Measurements from ENCODE around the gene TCIRG1.

Gene TCIRG1

DNA sequence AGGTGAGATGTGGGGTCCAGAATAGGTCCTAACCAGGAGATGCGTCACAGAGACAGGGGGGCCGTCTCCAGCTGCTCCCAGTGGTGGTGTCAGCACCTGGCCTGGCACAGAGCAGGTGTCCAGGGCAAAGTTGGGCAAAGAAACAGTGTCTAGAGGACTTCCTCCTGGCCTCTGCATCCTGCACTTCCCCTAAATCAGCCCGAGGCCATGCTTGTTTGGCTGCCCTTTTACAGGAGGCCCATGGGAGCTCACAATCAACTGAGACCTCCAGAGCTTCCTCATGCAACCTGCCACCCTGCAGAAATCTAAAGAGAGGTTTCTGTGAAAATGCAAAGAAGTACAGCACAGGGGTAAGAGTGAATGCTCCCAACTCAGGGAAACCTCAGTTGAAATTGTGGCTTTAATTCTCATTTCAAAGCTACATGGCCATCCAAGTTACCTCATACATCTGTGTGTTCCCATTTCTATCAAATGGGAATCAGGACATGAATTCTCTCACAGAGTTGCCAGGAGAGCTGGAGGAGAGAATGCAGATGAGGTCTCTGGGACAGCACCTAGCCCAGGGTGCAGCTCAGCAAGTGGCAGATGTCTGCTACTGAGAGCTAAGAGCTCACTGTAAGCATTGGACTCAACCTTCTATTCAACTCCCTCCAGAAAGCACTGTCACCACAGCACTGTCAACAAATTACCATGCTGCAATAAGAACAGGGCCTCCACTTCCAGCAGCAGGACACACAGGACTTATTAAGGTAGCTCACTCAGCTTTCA lies 32.6 kb downstream of the TCIRG1 start:
- TF ChIP-seq ZFX (IDR thresholded peaks at IDR 0.05): no peak
- TF ChIP-seq, protein P1, sequence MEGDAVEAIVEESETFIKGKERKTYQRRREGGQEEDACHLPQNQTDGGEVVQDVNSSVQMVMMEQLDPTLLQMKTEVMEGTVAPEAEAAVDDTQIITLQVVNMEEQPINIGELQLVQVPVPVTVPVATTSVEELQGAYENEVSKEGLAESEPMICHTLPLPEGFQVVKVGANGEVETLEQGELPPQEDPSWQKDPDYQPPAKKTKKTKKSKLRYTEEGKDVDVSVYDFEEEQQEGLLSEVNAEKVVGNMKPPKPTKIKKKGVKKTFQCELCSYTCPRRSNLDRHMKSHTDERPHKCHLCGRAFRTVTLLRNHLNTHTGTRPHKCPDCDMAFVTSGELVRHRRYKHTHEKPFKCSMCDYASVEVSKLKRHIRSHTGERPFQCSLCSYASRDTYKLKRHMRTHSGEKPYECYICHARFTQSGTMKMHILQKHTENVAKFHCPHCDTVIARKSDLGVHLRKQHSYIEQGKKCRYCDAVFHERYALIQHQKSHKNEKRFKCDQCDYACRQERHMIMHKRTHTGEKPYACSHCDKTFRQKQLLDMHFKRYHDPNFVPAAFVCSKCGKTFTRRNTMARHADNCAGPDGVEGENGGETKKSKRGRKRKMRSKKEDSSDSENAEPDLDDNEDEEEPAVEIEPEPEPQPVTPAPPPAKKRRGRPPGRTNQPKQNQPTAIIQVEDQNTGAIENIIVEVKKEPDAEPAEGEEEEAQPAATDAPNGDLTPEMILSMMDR (conservative IDR thresholded peaks at IDR 0.05): no peak
- no peak overlapping the region for H3K27ac ChIP-seq

DNA sequence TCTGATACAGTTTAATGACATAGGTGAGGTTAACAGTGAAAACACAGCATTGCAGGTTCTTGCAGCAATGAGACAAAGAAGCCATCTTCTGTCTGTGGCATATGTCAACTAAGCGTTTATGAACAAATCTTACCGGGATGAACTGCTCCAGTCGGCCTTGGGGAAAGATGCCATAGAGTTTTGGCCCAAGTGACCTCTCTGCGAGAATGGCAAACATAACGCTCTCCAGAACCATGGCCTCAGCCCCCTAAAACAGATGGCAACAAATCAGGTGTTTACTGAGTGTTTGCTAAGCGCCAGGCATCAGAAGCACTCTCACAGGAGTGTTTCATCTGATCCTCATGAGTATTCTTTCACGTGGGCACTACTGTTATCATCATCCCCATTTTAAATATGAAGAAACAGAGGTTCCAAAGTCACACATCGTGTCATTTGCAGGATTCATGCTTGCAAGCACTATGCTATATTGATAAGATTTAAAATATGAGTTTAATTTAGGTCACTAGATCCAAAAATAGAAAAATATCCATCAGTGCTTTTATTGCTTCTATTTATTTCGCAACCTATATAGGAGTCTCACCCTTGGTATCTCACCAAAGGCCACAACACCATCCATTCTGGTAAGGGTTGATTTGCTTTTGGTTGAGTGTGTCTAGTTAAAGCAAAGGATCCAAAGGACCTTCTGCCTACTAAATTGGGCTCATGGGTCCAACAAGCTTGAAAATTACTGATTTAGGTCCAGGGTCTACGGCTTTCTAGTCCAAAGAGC lies 35.9 kb downstream of the TCIRG1 start:
- no peak overlapping the region for H3K27ac ChIP-seq
- TF ChIP-seq ZFX (IDR thresholded peaks at IDR 0.05): no peak
- TF ChIP-seq, protein P1 (conservative IDR thresholded peaks at IDR 0.05): no peak

DNA sequence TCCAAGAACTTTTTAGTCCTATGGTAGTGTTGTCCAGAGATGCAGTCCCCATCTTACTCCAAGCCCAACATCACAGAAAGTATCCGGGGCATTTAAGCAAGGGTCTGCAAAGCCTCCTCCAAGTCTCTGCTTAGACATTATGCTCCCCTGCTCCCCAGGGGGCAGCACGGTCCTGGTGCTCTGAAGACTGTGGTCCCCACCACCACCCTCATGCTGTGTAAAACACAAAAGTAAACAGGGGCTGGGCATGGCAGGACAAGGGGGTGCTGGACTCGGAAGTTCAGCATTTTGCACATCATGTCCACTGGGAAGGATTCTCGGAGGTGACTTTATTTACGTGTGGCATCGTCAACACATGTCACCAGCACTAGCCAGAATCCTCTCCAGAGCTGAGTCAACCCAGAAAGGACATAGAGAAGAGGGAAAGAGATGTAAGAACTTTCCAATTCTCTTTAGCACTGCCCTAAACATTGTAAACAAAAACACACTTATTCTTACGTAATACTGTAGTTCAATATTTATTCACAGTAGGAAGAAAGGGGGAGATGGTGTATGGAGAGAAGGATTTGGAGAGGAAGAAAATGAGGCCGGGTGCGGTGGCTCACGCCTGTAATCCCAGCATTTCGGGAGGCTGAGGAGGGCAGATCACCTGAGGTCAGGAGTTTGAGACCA lies 37.7 kb downstream of the TCIRG1 start:
- no peak for TF ChIP-seq ZFX (IDR thresholded peaks at IDR 0.05)
- TF ChIP-seq, protein P1 (conservative IDR thresholded peaks at IDR 0.05): no peak
- peak overlapping the region; percentile 1; the same call in 1 of the 2 replicates for H3K27ac ChIP-seq

DNA sequence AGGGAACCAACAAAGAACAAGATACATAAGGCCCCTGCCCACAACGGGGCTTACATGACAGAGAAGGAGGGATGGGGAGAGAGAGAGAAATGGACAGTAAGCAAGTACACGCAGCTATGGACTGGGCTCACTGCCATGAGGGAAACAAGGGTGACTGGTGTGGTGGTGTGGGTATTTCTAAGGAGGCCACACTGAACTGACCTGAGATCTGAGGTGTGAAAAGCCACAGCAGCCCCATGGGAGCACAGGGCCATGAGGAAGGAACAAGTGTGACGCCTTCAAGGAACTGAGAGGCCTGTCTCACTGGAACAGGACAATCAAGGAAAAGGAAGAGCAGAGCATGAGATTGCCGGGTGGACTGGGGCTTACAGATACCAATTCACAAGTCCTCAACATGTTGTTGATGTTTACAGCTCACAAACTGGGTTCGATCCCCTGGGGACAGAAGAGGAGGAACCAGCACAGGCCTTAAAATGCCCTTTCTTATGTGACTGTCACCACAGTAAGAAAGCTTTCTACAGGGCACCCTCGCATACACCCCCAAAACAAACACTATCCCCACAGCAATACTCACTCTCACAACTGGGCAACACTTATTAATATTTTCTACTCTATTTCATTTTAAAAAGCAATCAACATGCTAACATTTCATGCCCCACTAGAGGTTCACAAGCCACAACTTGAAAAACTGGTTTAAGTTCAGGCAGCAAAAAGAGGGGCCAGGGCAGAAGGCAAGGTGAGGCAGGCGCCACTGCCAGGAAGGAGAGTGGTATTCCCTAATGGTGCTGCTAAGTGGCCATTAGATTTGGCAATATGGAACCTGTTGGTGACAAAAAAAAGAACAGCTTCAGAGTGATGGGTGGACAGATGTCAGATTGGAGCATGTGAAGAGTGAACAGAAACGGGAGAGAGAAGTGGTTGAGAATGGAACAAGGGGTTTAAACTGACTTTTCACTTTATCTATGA lies 39.1 kb downstream of the TCIRG1 start:
- peak overlapping the region; percentile 28 for H3K27ac ChIP-seq
- TF ChIP-seq, protein P1 (conservative IDR thresholded peaks at IDR 0.05): no peak
- no peak for TF ChIP-seq ZFX (IDR thresholded peaks at IDR 0.05)

DNA sequence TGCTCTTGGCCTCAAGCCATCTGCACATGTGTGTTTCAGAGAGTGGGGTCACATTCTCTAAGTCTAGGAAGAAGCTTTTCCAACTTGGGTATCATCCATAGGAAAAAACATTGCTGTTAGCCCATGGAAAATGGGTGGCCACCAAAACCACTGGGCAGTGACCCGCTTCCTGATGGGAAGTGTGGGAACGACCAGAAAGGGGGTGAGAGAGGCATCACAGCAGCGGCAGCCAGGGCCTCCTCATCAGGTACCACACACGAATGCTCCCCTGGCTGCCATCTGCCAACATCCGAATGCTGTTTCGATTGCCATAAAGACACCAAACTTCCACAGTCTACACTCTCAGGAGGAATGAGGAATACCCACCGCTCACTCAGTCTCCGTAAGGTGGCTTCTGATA lies 42.0 kb downstream of the TCIRG1 start:
- TF ChIP-seq, protein P1 (conservative IDR thresholded peaks at IDR 0.05): no peak
- TF ChIP-seq ZFX (IDR thresholded peaks at IDR 0.05): no peak

DNA sequence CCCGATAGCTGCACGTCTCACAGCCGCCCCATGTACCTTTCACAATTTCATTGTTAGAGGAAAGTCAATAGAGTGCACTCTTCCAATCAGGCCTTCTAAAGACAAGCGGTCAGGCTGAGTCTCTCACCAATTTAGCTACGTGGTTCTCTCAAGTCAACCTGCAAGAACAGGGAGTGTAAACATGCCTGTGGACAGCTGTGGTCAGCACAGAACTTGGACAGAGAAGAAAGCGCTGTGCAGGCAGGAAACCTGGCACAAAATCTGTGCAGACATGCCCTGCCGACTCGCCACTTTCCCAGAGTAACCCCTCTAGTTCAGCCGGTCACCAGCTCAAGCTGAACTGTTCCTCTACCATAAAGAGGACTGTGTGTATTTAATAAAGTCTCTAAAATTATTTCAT lies 42.9 kb downstream of the TCIRG1 start:
- TF ChIP-seq, protein P1 (conservative IDR thresholded peaks at IDR 0.05): no peak
- no peak for TF ChIP-seq ZFX (IDR thresholded peaks at IDR 0.05)
- peak overlapping the region; percentile 53 for H3K27ac ChIP-seq

More for the DNA sequence above, 42.0 kb downstream of the TCIRG1 start:
- H3K27ac ChIP-seq: peak overlapping the region; percentile 53
